H9 (cell line): ENCODE results near the gene RPS10. TPM values are rescaled to one million over a fixed set of nuclear protein-coding genes. Genes with fewer than 3 reads are reported as not detected.

ENCODE experiments used
- DNase-seq: peaks from one replicate; pipeline ENCODE4 v3.0.0-alpha.2; 2017
- H2AFZ ChIP-seq: one replicate; pipeline ENCODE4 v1.6.1; 2013; ENCODE audit warnings: mild to moderate bottlenecking, low read length, control low read depth, moderate library complexity
- H2AK5ac ChIP-seq: 2 replicates; pipeline ENCODE4 v1.6.1; 2013; ENCODE audit warnings: low read length, control low read depth, mixed read lengths; ENCODE audit not compliant: insufficient read length
- H2BK120ac ChIP-seq: one replicate; pipeline ENCODE4 v1.6.1; 2013; ENCODE audit warnings: low read depth, mild to moderate bottlenecking, low read length, control low read depth, inconsistent platforms; ENCODE audit not compliant: poor library complexity, severe bottlenecking
- H2BK12ac ChIP-seq: 2 replicates; pipeline ENCODE4 v1.6.1; 2013; ENCODE audit warnings: low read length, control low read depth, mixed read lengths, low read depth; ENCODE audit not compliant: insufficient read length
- H2BK15ac ChIP-seq: 2 replicates; pipeline ENCODE4 v1.6.1; 2013; ENCODE audit warnings: low read depth, low read length, control low read depth
- H2BK20ac ChIP-seq: one replicate; pipeline ENCODE4 v1.6.1; 2013; ENCODE audit warnings: low read depth, mild to moderate bottlenecking, low read length, control low read depth, inconsistent platforms; ENCODE audit not compliant: poor library complexity, severe bottlenecking
- H2BK5ac ChIP-seq: 2 replicates; pipeline ENCODE4 v1.6.1; 2013; ENCODE audit warnings: low read length, control low read depth, mixed read lengths; ENCODE audit not compliant: insufficient read length
- H3K14ac ChIP-seq: 2 replicates; pipeline ENCODE4 v1.6.1; 2013; ENCODE audit warnings: low read length, control low read depth; ENCODE audit not compliant: insufficient read depth
- H3K18ac ChIP-seq: 2 replicates; pipeline ENCODE4 v1.6.1; 2013; ENCODE audit warnings: low read depth, mild to moderate bottlenecking, mixed read lengths, low read length, control low read depth; ENCODE audit not compliant: insufficient read length
- H3K23ac ChIP-seq: 2 replicates; pipeline ENCODE4 v1.6.1; 2013; ENCODE audit warnings: low read length, control low read depth, mixed read lengths, low read depth; ENCODE audit not compliant: insufficient read length
- H3K23me2 ChIP-seq: 2 replicates; pipeline ENCODE4 v1.6.1; 2013; ENCODE audit warnings: low read depth, mild to moderate bottlenecking, mixed read lengths, low read length, control low read depth; ENCODE audit not compliant: insufficient read length, poor library complexity, severe bottlenecking
- H3K27ac ChIP-seq: 2 replicates; pipeline ENCODE4 v1.5.1; 2013; ENCODE audit warnings: low read length, control low read depth, mixed read lengths, low read depth; ENCODE audit not compliant: insufficient read length
- H3K27me3 ChIP-seq: 2 replicates; pipeline ENCODE4 v1.6.1; 2013; ENCODE audit warnings: low read length, control low read depth, inconsistent platforms; ENCODE audit not compliant: insufficient read depth
- H3K4ac ChIP-seq: 2 replicates; pipeline ENCODE4 v1.6.1; 2013; ENCODE audit warnings: low read depth, mild to moderate bottlenecking, control low read depth, inconsistent platforms, low read length, moderate library complexity
- H3K4me1 ChIP-seq: 2 replicates; pipeline ENCODE4 v1.6.1; 2013; ENCODE audit warnings: low read length, control low read depth, inconsistent platforms; ENCODE audit not compliant: insufficient read depth
- H3K4me2 ChIP-seq: 2 replicates; pipeline ENCODE4 v1.6.1; 2013; ENCODE audit warnings: low read length, control low read depth, mixed read lengths; ENCODE audit not compliant: insufficient read length, insufficient read depth
- H3K56ac ChIP-seq: 2 replicates; pipeline ENCODE4 v1.6.1; 2013; ENCODE audit warnings: low read depth, mild to moderate bottlenecking, mixed read lengths, low read length, control low read depth; ENCODE audit not compliant: insufficient read length
- H3K79me1 ChIP-seq: 2 replicates; pipeline ENCODE4 v1.6.1; 2013; ENCODE audit warnings: low read depth, mild to moderate bottlenecking, moderate library complexity, low read length, control low read depth, inconsistent platforms; ENCODE audit not compliant: insufficient read depth, poor library complexity, severe bottlenecking
- H3K79me2 ChIP-seq: 2 replicates; pipeline ENCODE4 v1.6.1; 2013; ENCODE audit warnings: low read length, control low read depth, inconsistent platforms; ENCODE audit not compliant: insufficient read depth
- H3K9ac ChIP-seq: 2 replicates; pipeline ENCODE4 v1.6.1; 2013; ENCODE audit warnings: low read length, control low read depth, mixed read lengths; ENCODE audit not compliant: insufficient read length; ENCODE audit errors: extremely low read depth
- H3K9me3 ChIP-seq: one replicate; pipeline ENCODE4 v1.6.1; 2013; ENCODE audit warnings: low read depth, low read length, inconsistent platforms; ENCODE audit not compliant: control insufficient read depth
- H3T11ph ChIP-seq: one replicate; pipeline ENCODE4 v1.6.1; 2013; ENCODE audit warnings: mild to moderate bottlenecking, low read length, control low read depth, inconsistent platforms
- H4K20me1 ChIP-seq: one replicate; pipeline ENCODE4 v1.6.1; 2013; ENCODE audit not compliant: control insufficient read depth, insufficient read length, insufficient read depth
- H4K5ac ChIP-seq: 2 replicates; pipeline ENCODE4 v1.6.1; 2013; ENCODE audit warnings: low read depth, mild to moderate bottlenecking, mixed read lengths, low read length, control low read depth; ENCODE audit not compliant: insufficient read length
- H4K8ac ChIP-seq: replicated peaks from 2 replicates; pipeline ENCODE4 v1.6.1; 2013; ENCODE audit warnings: low read length, control low read depth, mixed read lengths, low read depth; ENCODE audit not compliant: insufficient read length
- H4K91ac ChIP-seq: 2 replicates; pipeline ENCODE4 v1.6.1; 2013; ENCODE audit warnings: low read depth, mild to moderate bottlenecking, moderate library complexity, mixed read lengths, low read length, control low read depth; ENCODE audit not compliant: insufficient read length
- H3K27ac Mint-ChIP-seq, 3 experiments: 2 replicates in 2 of 3; 3 replicates in 1 of 3; pipeline ENCODE4 v1.8.0; 2020 to 2021; ENCODE audit warnings: mixed read lengths in 3 of 3, mild to moderate bottlenecking in 1 of 3, moderate library complexity in 1 of 3
- H3K27me3 Mint-ChIP-seq: 2 replicates; pipeline ENCODE4 v1.8.0; 2021; ENCODE audit warnings: low read depth, mild to moderate bottlenecking, moderate library complexity, mixed read lengths
- H3K36me3 Mint-ChIP-seq, 3 experiments: 2 replicates in 2 of 3; 3 replicates in 1 of 3; pipeline ENCODE4 v1.8.0; 2020 to 2021; ENCODE audit warnings: low read depth in 3 of 3, mixed read lengths in 3 of 3; ENCODE audit not compliant: insufficient read depth in 1 of 3
- H3K4me1 Mint-ChIP-seq, 2 experiments: 2 replicates each; pipeline ENCODE4 v1.8.0; 2020; ENCODE audit warnings: mixed read lengths in 2 of 2
- H3K4me3 Mint-ChIP-seq, 2 experiments: 2 replicates in 1 of 2; 3 replicates in 1 of 2; pipeline ENCODE4 v1.8.0; 2020 to 2021; ENCODE audit warnings: mild to moderate bottlenecking in 2 of 2, mixed read lengths in 2 of 2, moderate library complexity in 1 of 2
- H3K9me3 Mint-ChIP-seq, 2 experiments: 2 replicates in 1 of 2; 3 replicates in 1 of 2; pipeline ENCODE4 v1.8.0; 2020; ENCODE audit warnings: mild to moderate bottlenecking in 2 of 2, mixed read lengths in 2 of 2, moderate library complexity in 1 of 2
- WGBS: extraction: QIAGEN DNeasy Blood & Tissue Kit; methylation state at CpG from one replicate; pipeline ENCODE4 v1.1.7; 2013; ENCODE audit warnings: missing lambda C conversion rate, low lambda C conversion rate, mixed read lengths; ENCODE audit not compliant: insufficient read length; ENCODE audit errors: extremely low coverage; 5-methylcytosine and 5-hydroxymethylcytosine counted together
- total RNA-seq: library from RNA; stranded (reverse); gene quantifications from 2 replicates; pipeline ENCODE4 v1.2.1, GENCODE V29; 2021
- TF ChIP-seq, protein P1 (sequence below): fragments of 200-600 bp; sonication (generic); conservative IDR thresholded peaks from 3 replicates; pipeline ENCODE4 v1.8.0; 2021; ENCODE audit warnings: antibody characterized with exemption, mild to moderate bottlenecking

Gene RPS10
- total RNA-seq, 1 experiment from 2014 or later, result 2,330 TPM

DNA sequence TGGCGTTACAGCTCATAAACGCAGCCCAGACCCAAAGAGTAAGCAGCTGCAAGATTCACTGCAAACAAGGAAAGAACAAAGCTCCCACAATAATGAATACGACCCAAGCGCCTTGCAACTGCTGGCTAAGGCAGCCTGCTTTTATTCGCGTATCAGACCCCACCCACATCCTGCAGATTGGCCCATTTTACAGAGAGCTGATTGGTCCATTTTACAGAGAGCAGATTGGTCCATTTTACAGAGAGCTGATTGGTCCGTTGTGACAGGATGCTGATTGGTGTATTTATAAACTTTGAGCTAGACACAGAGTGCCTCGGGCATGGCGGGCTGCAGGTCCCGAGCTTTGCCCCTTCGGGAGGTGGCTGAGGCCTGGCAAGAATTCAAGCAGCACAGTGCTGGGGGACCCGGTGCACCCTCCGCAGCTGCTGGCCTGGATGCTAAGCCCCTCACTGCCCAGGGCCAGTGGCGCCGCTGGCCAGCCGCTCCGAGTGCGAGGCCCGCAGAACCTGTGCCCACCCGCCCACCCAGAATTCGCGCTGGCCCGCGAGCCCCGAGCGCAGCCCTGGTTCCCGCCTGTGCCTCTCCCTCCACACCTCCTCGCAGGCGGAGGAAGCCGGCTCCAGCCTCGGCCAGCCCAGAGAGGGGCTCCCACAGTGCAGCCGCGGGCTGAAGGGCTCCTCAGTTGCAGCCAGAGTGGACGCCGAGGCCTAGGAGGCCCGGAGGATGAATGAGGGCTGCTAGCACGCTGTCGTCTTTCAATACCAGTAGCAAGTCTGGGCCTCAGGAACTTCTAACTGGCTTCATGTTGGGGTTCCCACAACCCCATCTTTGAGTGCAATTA, 11.2 kb upstream of the RPS10 start:
- Histone ChIP-seq H2BK12ac (no peak overlapping the region), H2BK5ac (no peak overlapping the region), H4K5ac (no peak overlapping the region), H3K4me1 (no peaks in the 10 kb centered on the region), H2AK5ac (no peak overlapping the region), H3K18ac (no peak overlapping the region), H3K27ac (no peak overlapping the region), H3K14ac (no peak overlapping the region), H4K20me1 (no peaks in the 10 kb centered on the region), H2AFZ (no peak overlapping the region), H2BK120ac (no peak overlapping the region), H3K9me3 (no peaks in the 10 kb centered on the region), H3K23me2 (no peaks in the 10 kb centered on the region), H3K9ac (no peak overlapping the region), H3K56ac (no peak overlapping the region), H4K91ac (no peak overlapping the region), H4K8ac (no peak overlapping the region), H3K79me1 (no peaks in the 10 kb centered on the region), H3K4me2 (no peak overlapping the region), H3K23ac (no peak overlapping the region), H3K27me3 (no peaks in the 10 kb centered on the region), H2BK20ac (no peak overlapping the region), H3T11ph (no peak overlapping the region), H2BK15ac (no peak overlapping the region), H3K4ac (no peak overlapping the region), H3K79me2 (no peaks in the 10 kb centered on the region)
- Mint-ChIP-seq H3K4me1 (no peaks in the 10 kb centered on the region), H3K36me3 (peaks cover 6 to 15% (median 9%) of the 10 kb centered on the region in 3 experiments; a peak in 6 of 7 replicates), H3K27me3 (peaks cover 3% of the 10 kb centered on the region), H3K27ac (no peak overlapping the region), H3K9me3 (peaks cover 23 to 27% of the 10 kb centered on the region in 2 experiments), H3K4me3 (no peak overlapping the region)
- TF ChIP-seq, protein P1, sequence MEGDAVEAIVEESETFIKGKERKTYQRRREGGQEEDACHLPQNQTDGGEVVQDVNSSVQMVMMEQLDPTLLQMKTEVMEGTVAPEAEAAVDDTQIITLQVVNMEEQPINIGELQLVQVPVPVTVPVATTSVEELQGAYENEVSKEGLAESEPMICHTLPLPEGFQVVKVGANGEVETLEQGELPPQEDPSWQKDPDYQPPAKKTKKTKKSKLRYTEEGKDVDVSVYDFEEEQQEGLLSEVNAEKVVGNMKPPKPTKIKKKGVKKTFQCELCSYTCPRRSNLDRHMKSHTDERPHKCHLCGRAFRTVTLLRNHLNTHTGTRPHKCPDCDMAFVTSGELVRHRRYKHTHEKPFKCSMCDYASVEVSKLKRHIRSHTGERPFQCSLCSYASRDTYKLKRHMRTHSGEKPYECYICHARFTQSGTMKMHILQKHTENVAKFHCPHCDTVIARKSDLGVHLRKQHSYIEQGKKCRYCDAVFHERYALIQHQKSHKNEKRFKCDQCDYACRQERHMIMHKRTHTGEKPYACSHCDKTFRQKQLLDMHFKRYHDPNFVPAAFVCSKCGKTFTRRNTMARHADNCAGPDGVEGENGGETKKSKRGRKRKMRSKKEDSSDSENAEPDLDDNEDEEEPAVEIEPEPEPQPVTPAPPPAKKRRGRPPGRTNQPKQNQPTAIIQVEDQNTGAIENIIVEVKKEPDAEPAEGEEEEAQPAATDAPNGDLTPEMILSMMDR, result no peak
- no CpG with 5 or more reads among the region's 38 CpGs for WGBS
- DNase-seq, result no peak
